GM23338 (cell line): ENCODE data around the gene IGSF21. TPM values are rescaled to one million over a fixed set of nuclear protein-coding genes. Genes with fewer than 3 reads are reported as not detected.

Experiments
- ATAC-seq: fragments of 200-7000 bp; cut with Tn5 transposase; 3 replicates; pipeline ENCODE4 v1.9.1; 2020
- DNase-seq: peaks from one replicate; pipeline ENCODE4 v3.0.0-alpha.2; 2015; ENCODE audit warnings: low spot score
- H2AFZ ChIP-seq: fragments of 200-600 bp; sonication (generic); 2 replicates; pipeline ENCODE4 v1.8.0; 2016; ENCODE audit warnings: antibody characterized with exemption, mild to moderate bottlenecking, moderate library complexity
- H3F3A ChIP-seq: fragments of 200-600 bp; sonication (generic); replicated peaks from 2 replicates; pipeline ENCODE4 v1.8.0; 2017; ENCODE audit warnings: antibody characterized with exemption, mixed run types, low read depth
- H3K27ac ChIP-seq: fragments of 200-600 bp; sonication (generic); 2 replicates; pipeline ENCODE4 v1.6.1; 2016; ENCODE audit warnings: low read depth
- H3K27me3 ChIP-seq: fragments of 200-600 bp; sonication (generic); 2 replicates; pipeline ENCODE4 v1.8.0; 2016; ENCODE audit warnings: mild to moderate bottlenecking, mixed run types, moderate library complexity; ENCODE audit not compliant: insufficient read depth
- H3K36me3 ChIP-seq: fragments of 200-600 bp; sonication (generic); 2 replicates; pipeline ENCODE4 v1.8.0; 2016; ENCODE audit warnings: mild to moderate bottlenecking; ENCODE audit not compliant: insufficient read depth
- H3K4me1 ChIP-seq: fragments of 200-600 bp; sonication (generic); 2 replicates; pipeline ENCODE4 v1.8.0; 2016; ENCODE audit warnings: mild to moderate bottlenecking, moderate library complexity; ENCODE audit not compliant: insufficient read depth
- H3K4me2 ChIP-seq: fragments of 200-600 bp; sonication (generic); 2 replicates; pipeline ENCODE4 v1.7.1; 2017; ENCODE audit warnings: mixed run types
- H3K4me3 ChIP-seq: fragments of 200-600 bp; sonication (generic); 2 replicates; pipeline ENCODE4 v1.6.1; 2016; ENCODE audit warnings: mixed run types
- H3K79me2 ChIP-seq: fragments of 200-600 bp; sonication (generic); replicated peaks from 2 replicates; pipeline ENCODE4 v1.8.0; 2017; ENCODE audit warnings: mild to moderate bottlenecking; ENCODE audit not compliant: insufficient read depth
- H3K9me2 ChIP-seq: fragments of 200-600 bp; sonication (generic); 2 replicates; pipeline ENCODE4 v1.8.0; 2017; ENCODE audit not compliant: insufficient read depth
- H4K20me1 ChIP-seq: fragments of 200-600 bp; sonication (generic); replicated peaks from 2 replicates; pipeline ENCODE4 v1.8.0; 2017; ENCODE audit warnings: mild to moderate bottlenecking; ENCODE audit not compliant: insufficient read depth
- H3K27ac Mint-ChIP-seq: 2 replicates; pipeline ENCODE4 v1.8.0; 2020; ENCODE audit warnings: inconsistent platforms, mild to moderate bottlenecking, moderate library complexity, mixed read lengths
- H3K27me3 Mint-ChIP-seq: 3 replicates; pipeline ENCODE4 v1.8.0; 2022; ENCODE audit warnings: low read depth, mild to moderate bottlenecking, moderate library complexity, mixed read lengths, inconsistent platforms; ENCODE audit not compliant: insufficient read depth, poor library complexity
- H3K36me3 Mint-ChIP-seq: 3 replicates; pipeline ENCODE4 v1.8.0; 2021; ENCODE audit warnings: low read depth, mild to moderate bottlenecking, inconsistent platforms, moderate library complexity, mixed read lengths
- H3K4me1 Mint-ChIP-seq: 3 replicates; pipeline ENCODE4 v1.8.0; 2020; ENCODE audit warnings: mild to moderate bottlenecking, inconsistent platforms, mixed read lengths
- H3K4me3 Mint-ChIP-seq: 3 replicates; pipeline ENCODE4 v1.8.0; 2021; ENCODE audit warnings: moderate library complexity, mild to moderate bottlenecking, inconsistent platforms, mixed read lengths
- H3K9me3 Mint-ChIP-seq: 3 replicates; pipeline ENCODE4 v1.8.0; 2020; ENCODE audit warnings: moderate library complexity, mild to moderate bottlenecking, inconsistent platforms, mixed read lengths
- CREB1 ChIP-seq: fragments of 250-450 bp; sonication (Bioruptor Pico); IDR thresholded peaks from 2 replicates; pipeline ENCODE4 v1.5.0; 2020; ENCODE audit warnings: low read depth, mild to moderate bottlenecking, moderate library complexity
- CTCF ChIP-seq, 2 experiments: fragments of 200-600 bp in 1 of 2; sonication (generic) in 1 of 2; conservative IDR thresholded peaks; 2 replicates each; pipeline versions ENCODE4 v1.5.1 to v1.6.1; 2016 to 2017; ENCODE audit warnings: antibody characterized with exemption in 2 of 2, low read depth in 2 of 2, mild to moderate bottlenecking in 2 of 2, moderate library complexity in 1 of 2
- ETS1 ChIP-seq: IDR thresholded peaks from 2 replicates; pipeline ENCODE4 v1.6.1; 2016; ENCODE audit warnings: antibody characterized with exemption
- EZH2 ChIP-seq: fragments of 200-600 bp; sonication (generic); IDR thresholded peaks from one replicate; pipeline ENCODE4 v1.8.0; 2017; ENCODE audit warnings: antibody characterized with exemption, mild to moderate bottlenecking, low read depth; ENCODE audit not compliant: unreplicated experiment
- EZH2phosphoT487 ChIP-seq: fragments of 200-600 bp; sonication (generic); IDR thresholded peaks from one replicate; pipeline ENCODE4 v1.8.1; 2018; ENCODE audit warnings: antibody characterized with exemption; ENCODE audit not compliant: unreplicated experiment
- JUNB ChIP-seq: IDR thresholded peaks from one replicate; pipeline ENCODE4 v1.6.1; 2016; ENCODE audit warnings: antibody characterized with exemption; ENCODE audit not compliant: unreplicated experiment
- NANOG ChIP-seq: IDR thresholded peaks from 2 replicates; pipeline ENCODE4 v1.6.1; 2016; ENCODE audit warnings: antibody characterized with exemption, borderline replicate concordance
- POLR2AphosphoS5 ChIP-seq: IDR thresholded peaks from 2 replicates; pipeline ENCODE4 v1.6.1; 2016; ENCODE audit warnings: antibody characterized with exemption, low read depth
- REST ChIP-seq: IDR thresholded peaks from one replicate; pipeline ENCODE4 v1.6.1; 2018; ENCODE audit warnings: antibody characterized with exemption; ENCODE audit not compliant: unreplicated experiment
- STAT1 ChIP-seq: IDR thresholded peaks from one replicate; pipeline ENCODE4 v1.6.1; 2016; ENCODE audit warnings: antibody characterized with exemption; ENCODE audit not compliant: unreplicated experiment
- ZNF114 ChIP-seq: fragments of 250-450 bp; sonication (Bioruptor Pico); IDR thresholded peaks from 2 replicates; pipeline ENCODE4 v1.5.0; 2020; ENCODE audit warnings: mild to moderate bottlenecking, moderate library complexity
- ZNF331 ChIP-seq: fragments of 250-450 bp; sonication (Bioruptor Pico); IDR thresholded peaks from 2 replicates; pipeline ENCODE4 v1.5.0; 2020; ENCODE audit warnings: low read depth, mild to moderate bottlenecking, moderate library complexity
- ZNF462 ChIP-seq: fragments of 250-450 bp; sonication (Bioruptor Pico); IDR thresholded peaks from 2 replicates; pipeline ENCODE4 v1.5.0; 2020; ENCODE audit warnings: mild to moderate bottlenecking, moderate library complexity
- polyA plus RNA-seq: library from polyadenylated mRNA; unstranded; fragments of >200 nt; fragmentation: Nextera tagmentation; extraction: Ambion mirVana; gene quantifications from 2 replicates; pipeline ENCODE4 v1.2.1, GENCODE V29; 2016
- total RNA-seq: library from RNA; depleted of rRNA; stranded (reverse); fragments of >200 nt; shearing (Covaris generic); gene quantifications from 2 replicates; pipeline ENCODE4 v1.2.3, GENCODE V29; 2014

The IGSF21 gene
- total and polyA plus RNA-seq, 2 experiments from 2014 or later, result 15.6 to 15.7 TPM

GRCh38 chr1:18178111-18178510 lies 70.5 kb downstream of the IGSF21 start:
- no peak for TF ChIP-seq CREB1 (CRISPR knock-in tag)
- no peak for TF ChIP-seq EZH2phosphoT487
- no peak for TF ChIP-seq CTCF (conservative IDR thresholded peaks at IDR 0.05; ENCODE audit: low read depth in 2 of 2)
- no peak for TF ChIP-seq ZNF331 (CRISPR knock-in tag)
- TF ChIP-seq POLR2AphosphoS5, result no peak
- TF ChIP-seq REST, result no peak
- no peak for TF ChIP-seq ETS1
- no peak for TF ChIP-seq NANOG
- TF ChIP-seq ZNF462 (CRISPR knock-in tag), result no peak
- TF ChIP-seq ZNF114, result no peak
- no peak for TF ChIP-seq EZH2
- no peak for TF ChIP-seq STAT1
- TF ChIP-seq JUNB, result no peak
- Histone ChIP-seq H3K27me3 (no peaks in the 10 kb centered on the region), H3F3A (no peaks in the 10 kb centered on the region), H3K4me1 (peaks cover 31% of the 10 kb centered on the region), H2AFZ (no peak overlapping the region), H3K27ac (no peak overlapping the region), H4K20me1 (peaks cover 4% of the 10 kb centered on the region; the same call in 1 of the 2 replicates), H3K4me2 (no peak overlapping the region), H3K9me2 (no peaks in the 10 kb centered on the region), H3K36me3 (no peaks in the 10 kb centered on the region), H3K4me3 (no peak overlapping the region), H3K79me2 (no peaks in the 10 kb centered on the region)
- Mint-ChIP-seq H3K36me3 (no peaks in the 10 kb centered on the region), H3K27ac (no peak overlapping the region), H3K4me3 (no peak overlapping the region), H3K9me3 (no peaks in the 10 kb centered on the region), H3K27me3 (peaks cover 10% of the 10 kb centered on the region), H3K4me1 (peaks cover 51% of the 10 kb centered on the region)
- DNase-seq (no peak), ATAC-seq (no peak)
